Mesendoderm (in vitro differentiated cells): Measurements from ENCODE around the gene CTSL.

Experiments
- DNase-seq: peaks from one replicate; pipeline ENCODE4 v3.0.0; 2013
- H2AK5ac ChIP-seq: 2 replicates; pipeline ENCODE4 v1.6.1; 2013; ENCODE audit warnings: low read length, inconsistent platforms
- H2BK120ac ChIP-seq: 2 replicates; pipeline ENCODE4 v1.6.1; 2013; ENCODE audit warnings: low read depth, mild to moderate bottlenecking, low read length, moderate library complexity, mixed read lengths
- H2BK15ac ChIP-seq: replicated peaks from 2 replicates; pipeline ENCODE4 v1.6.1; 2013; ENCODE audit warnings: low read depth, mild to moderate bottlenecking, moderate library complexity
- H2BK5ac ChIP-seq: 2 replicates; pipeline ENCODE4 v1.6.1; 2013; ENCODE audit warnings: low read length, inconsistent platforms
- H3K18ac ChIP-seq: 2 replicates; pipeline ENCODE4 v1.6.1; 2013; ENCODE audit warnings: mild to moderate bottlenecking, low read length, mixed read lengths
- H3K23ac ChIP-seq: one replicate; pipeline ENCODE4 v1.6.1; 2013; ENCODE audit warnings: low read length
- H3K27ac ChIP-seq: 2 replicates; pipeline ENCODE4 v1.5.1; 2013; ENCODE audit warnings: low read depth, mild to moderate bottlenecking, inconsistent platforms, low read length, moderate library complexity
- H3K27me3 ChIP-seq: 2 replicates; pipeline ENCODE4 v1.6.1; 2013; ENCODE audit warnings: low read length, control low read depth, mild to moderate bottlenecking, inconsistent platforms; ENCODE audit not compliant: insufficient read depth, poor library complexity
- H3K36me3 ChIP-seq: 2 replicates; pipeline ENCODE4 v1.6.1; 2013; ENCODE audit warnings: low read length, inconsistent platforms; ENCODE audit not compliant: control insufficient read depth, insufficient read depth
- H3K4ac ChIP-seq: one replicate; pipeline ENCODE4 v1.6.1; 2013; ENCODE audit warnings: low read depth, mild to moderate bottlenecking, low read length, moderate library complexity
- H3K4me1 ChIP-seq: 2 replicates; pipeline ENCODE4 v1.6.1; 2013; ENCODE audit warnings: low read depth, low read length, inconsistent platforms; ENCODE audit not compliant: control insufficient read depth
- H3K4me2 ChIP-seq: 2 replicates; pipeline ENCODE4 v1.6.1; 2013; ENCODE audit warnings: low read length
- H3K4me3 ChIP-seq: 2 replicates; pipeline ENCODE4 v1.5.1; 2013; ENCODE audit warnings: mild to moderate bottlenecking, low read length
- H3K56ac ChIP-seq: one replicate; pipeline ENCODE4 v1.6.1; 2013; ENCODE audit warnings: low read length
- H3K79me1 ChIP-seq: 2 replicates; pipeline ENCODE4 v1.6.1; 2013; ENCODE audit warnings: low read length, inconsistent platforms
- H3K79me2 ChIP-seq: 2 replicates; pipeline ENCODE4 v1.6.1; 2013; ENCODE audit warnings: mild to moderate bottlenecking, low read length; ENCODE audit not compliant: control insufficient read depth, insufficient read depth
- H3K9ac ChIP-seq: 2 replicates; pipeline ENCODE4 v1.6.1; 2013; ENCODE audit warnings: low read length, inconsistent platforms
- H4K5ac ChIP-seq: one replicate; pipeline ENCODE4 v1.6.1; 2013; ENCODE audit warnings: low read length
- H4K8ac ChIP-seq: one replicate; pipeline ENCODE4 v1.6.1; 2013; ENCODE audit warnings: low read depth, mild to moderate bottlenecking, control low read depth, low read length, moderate library complexity
- WGBS: extraction: QIAGEN DNeasy Blood & Tissue Kit; methylation state at CpG from one replicate; pipeline ENCODE4 v1.1.7; 2013; ENCODE audit warnings: low lambda C conversion rate, missing lambda C conversion rate; ENCODE audit not compliant: insufficient coverage; ENCODE audit errors: extremely low coverage; 5-methylcytosine and 5-hydroxymethylcytosine counted together

Gene CTSL

DNA sequence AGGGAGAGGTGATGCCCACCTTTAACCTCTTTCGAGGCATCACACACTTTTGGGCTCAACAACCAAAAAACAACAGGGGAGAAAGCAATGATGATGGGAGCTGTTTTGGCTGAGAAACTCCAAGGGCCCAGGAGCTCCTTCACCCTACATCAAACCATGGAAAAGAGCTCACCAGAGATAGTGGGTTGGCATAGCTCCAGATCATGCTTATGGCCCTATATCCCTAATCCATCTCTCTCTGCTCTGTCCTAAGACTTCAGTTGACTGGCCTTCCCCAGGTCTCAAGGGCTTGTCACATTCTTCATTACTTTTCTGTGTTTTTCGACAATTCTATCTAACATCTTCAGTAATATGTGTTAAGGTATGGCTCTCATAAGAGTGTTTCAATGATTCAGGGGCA, 5.7 kb upstream of the CTSL start:
- H3K79me2 ChIP-seq: no peaks in the 10 kb centered on the region
- no peaks in the 10 kb centered on the region for H3K36me3 ChIP-seq
- H3K23ac ChIP-seq: no peak overlapping the region
- H3K4me1 ChIP-seq: no peaks in the 10 kb centered on the region
- no peak overlapping the region for H3K4ac ChIP-seq
- H3K18ac ChIP-seq: no peak overlapping the region
- H3K4me2 ChIP-seq: no peak overlapping the region
- DNase-seq: no peak
- H4K5ac ChIP-seq: no peak overlapping the region
- no peak overlapping the region for H3K56ac ChIP-seq
- no peak overlapping the region for H3K4me3 ChIP-seq
- H4K8ac ChIP-seq: no peak overlapping the region
- H2BK120ac ChIP-seq: no peak overlapping the region
- H2BK15ac ChIP-seq: no peak overlapping the region
- no CpG with 5 or more reads among the region's 2 CpGs for WGBS
- H2AK5ac ChIP-seq: no peak overlapping the region
- no peak overlapping the region for H3K27ac ChIP-seq
- H2BK5ac ChIP-seq: no peak overlapping the region
- H3K27me3 ChIP-seq: no peaks in the 10 kb centered on the region
- H3K79me1 ChIP-seq: no peaks in the 10 kb centered on the region
- H3K9ac ChIP-seq: no peak overlapping the region

- H2BK120ac ChIP-seq: no peak overlapping the region
- no peak overlapping the region for H3K4me3 ChIP-seq
- H4K5ac ChIP-seq: no peak overlapping the region
- no peak overlapping the region for H2BK15ac ChIP-seq
- H2BK5ac ChIP-seq: no peak overlapping the region
- no CpG with 5 or more reads among the region's 5 CpGs for WGBS
- no peaks in the 10 kb centered on the region for H3K79me1 ChIP-seq
- DNase-seq: no peak
- H3K18ac ChIP-seq: no peak overlapping the region
- no peak overlapping the region for H3K27ac ChIP-seq
- H3K56ac ChIP-seq: no peak overlapping the region
- no peak overlapping the region for H4K8ac ChIP-seq
- no peak overlapping the region for H3K4ac ChIP-seq
- no peaks in the 10 kb centered on the region for H3K27me3 ChIP-seq
- H3K4me1 ChIP-seq: no peaks in the 10 kb centered on the region
- no peak overlapping the region for H2AK5ac ChIP-seq
- H3K9ac ChIP-seq: no peak overlapping the region
- H3K23ac ChIP-seq: no peak overlapping the region
- H3K4me2 ChIP-seq: no peak overlapping the region
- no peaks in the 10 kb centered on the region for H3K36me3 ChIP-seq
- H3K79me2 ChIP-seq: no peaks in the 10 kb centered on the region
These were observed 3.4 kb upstream of the CTSL start for GRCh38 chr9:87722393-87723088.

GRCh38 chr9:87725356-87725899, 491 bp upstream of the CTSL start:
- no peak overlapping the region for H2BK5ac ChIP-seq
- H3K4me3 ChIP-seq: peak overlapping the region; percentile 33
- H4K8ac ChIP-seq: no peak overlapping the region
- WGBS: no CpG with 5 or more reads among the region's 25 CpGs
- H3K4me2 ChIP-seq: peak overlapping the region; percentile 93
- no peak overlapping the region for H4K5ac ChIP-seq
- H3K36me3 ChIP-seq: no peaks in the 10 kb centered on the region
- no peak overlapping the region for H3K4ac ChIP-seq
- no peaks in the 10 kb centered on the region for H3K4me1 ChIP-seq
- no peak overlapping the region for H3K23ac ChIP-seq
- H2AK5ac ChIP-seq: no peak overlapping the region
- H2BK15ac ChIP-seq: no peak overlapping the region
- H2BK120ac ChIP-seq: no peak overlapping the region
- H3K9ac ChIP-seq: peak overlapping the region; percentile 86
- H3K18ac ChIP-seq: no peak overlapping the region
- H3K79me2 ChIP-seq: no peaks in the 10 kb centered on the region
- H3K27me3 ChIP-seq: no peaks in the 10 kb centered on the region
- H3K56ac ChIP-seq: peak overlapping the region; percentile 73
- H3K27ac ChIP-seq: no peak overlapping the region
- no peaks in the 10 kb centered on the region for H3K79me1 ChIP-seq
- DNase-seq: peak; percentile 56

DNA sequence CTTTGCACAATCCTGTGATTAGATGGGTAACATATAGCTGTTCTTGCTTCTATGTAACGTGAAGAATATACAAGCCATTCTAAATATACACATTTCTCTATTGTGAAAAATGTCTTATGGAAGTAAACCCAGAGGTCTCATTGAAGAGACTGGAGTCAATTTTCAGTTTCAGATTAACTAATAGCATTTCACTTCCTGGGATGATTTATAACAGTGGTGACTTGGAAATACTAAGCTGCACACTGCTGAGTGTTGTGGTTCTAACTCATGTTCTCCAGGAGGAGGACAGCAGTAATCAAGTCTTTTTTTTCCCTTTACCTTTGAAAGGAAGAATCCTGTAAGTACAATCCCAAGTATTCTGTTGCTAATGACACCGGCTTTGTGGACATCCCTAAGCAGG, 3.3 kb downstream of the CTSL start:
- H3K4ac ChIP-seq: no peak overlapping the region
- H3K18ac ChIP-seq: no peak overlapping the region
- H4K8ac ChIP-seq: no peak overlapping the region
- no CpG with 5 or more reads among the region's 2 CpGs for WGBS
- H2BK5ac ChIP-seq: no peak overlapping the region
- no peak overlapping the region for H4K5ac ChIP-seq
- no peak for DNase-seq
- H3K79me1 ChIP-seq: no peaks in the 10 kb centered on the region
- no peak overlapping the region for H3K23ac ChIP-seq
- no peak overlapping the region for H3K4me3 ChIP-seq
- no peak overlapping the region for H2BK15ac ChIP-seq
- H3K79me2 ChIP-seq: no peaks in the 10 kb centered on the region
- no peak overlapping the region for H3K4me2 ChIP-seq
- H3K27ac ChIP-seq: no peak overlapping the region
- no peak overlapping the region for H2BK120ac ChIP-seq
- H3K27me3 ChIP-seq: no peaks in the 10 kb centered on the region
- no peaks in the 10 kb centered on the region for H3K36me3 ChIP-seq
- H2AK5ac ChIP-seq: no peak overlapping the region
- H3K56ac ChIP-seq: no peak overlapping the region
- no peaks in the 10 kb centered on the region for H3K4me1 ChIP-seq
- H3K9ac ChIP-seq: no peak overlapping the region

GRCh38 chr9:87731321-87731720, 5.4 kb downstream of the CTSL start:
- H3K18ac ChIP-seq: no peak overlapping the region
- no peak overlapping the region for H3K56ac ChIP-seq
- H3K4ac ChIP-seq: no peak overlapping the region
- H3K23ac ChIP-seq: no peak overlapping the region
- H2BK5ac ChIP-seq: no peak overlapping the region
- H3K27me3 ChIP-seq: no peaks in the 10 kb centered on the region
- no peak overlapping the region for H2BK15ac ChIP-seq
- no peaks in the 10 kb centered on the region for H3K79me1 ChIP-seq
- H3K4me1 ChIP-seq: no peaks in the 10 kb centered on the region
- no peak overlapping the region for H4K5ac ChIP-seq
- H3K9ac ChIP-seq: no peak overlapping the region
- H2BK120ac ChIP-seq: no peak overlapping the region
- H3K36me3 ChIP-seq: no peaks in the 10 kb centered on the region
- H3K4me3 ChIP-seq: no peak overlapping the region
- H2AK5ac ChIP-seq: no peak overlapping the region
- no peak overlapping the region for H3K27ac ChIP-seq
- no peaks in the 10 kb centered on the region for H3K79me2 ChIP-seq
- DNase-seq: no peak
- no CpG with 5 or more reads among the region's 2 CpGs for WGBS
- no peak overlapping the region for H3K4me2 ChIP-seq
- no peak overlapping the region for H4K8ac ChIP-seq

GRCh38 chr9:87732344-87732743, 6.4 kb downstream of the CTSL start:
- no peaks in the 10 kb centered on the region for H3K36me3 ChIP-seq
- H3K79me2 ChIP-seq: no peaks in the 10 kb centered on the region
- no peak overlapping the region for H3K4me2 ChIP-seq
- WGBS: no CpG with 5 or more reads among the region's 1 CpG
- H2BK120ac ChIP-seq: no peak overlapping the region
- no peak overlapping the region for H4K8ac ChIP-seq
- H2BK5ac ChIP-seq: no peak overlapping the region
- H3K56ac ChIP-seq: no peak overlapping the region
- H3K27me3 ChIP-seq: no peaks in the 10 kb centered on the region
- H3K4me3 ChIP-seq: no peak overlapping the region
- no peak overlapping the region for H3K18ac ChIP-seq
- DNase-seq: no peak
- H3K9ac ChIP-seq: no peak overlapping the region
- H3K27ac ChIP-seq: no peak overlapping the region
- H3K23ac ChIP-seq: no peak overlapping the region
- H3K4ac ChIP-seq: no peak overlapping the region
- no peak overlapping the region for H2BK15ac ChIP-seq
- no peaks in the 10 kb centered on the region for H3K4me1 ChIP-seq
- H3K79me1 ChIP-seq: no peaks in the 10 kb centered on the region
- no peak overlapping the region for H2AK5ac ChIP-seq
- H4K5ac ChIP-seq: no peak overlapping the region
